Upper lobe of left lung (tissue), 6 donors: ENCODE data around the gene IL1RAP. TPM values are rescaled to one million over a fixed set of nuclear protein-coding genes. Genes with fewer than 3 reads are reported as not detected.

ENCODE experiments used
- ATAC-seq, 2 donors: fragments of 200-7000 bp; cut with Tn5 transposase; one replicate each; pipeline ENCODE4 v1.9.1; 2022; ENCODE audit warnings: mild to moderate bottlenecking in 2 of 2, moderate library complexity in 2 of 2; ENCODE audit not compliant: low FRiP score in 2 of 2
- DNase-seq, 2 donors: peaks; one replicate each; pipeline ENCODE4 v3.0.0-alpha.2; 2019 to 2020
- H3K27ac ChIP-seq, 4 donors: fragments of 200-600 bp; sonication (generic); one replicate each; pipeline ENCODE4 v1.5.1; 2016 to 2019
- H3K27me3 ChIP-seq, 4 donors: fragments of 200-600 bp; sonication (generic); one replicate each; pipeline ENCODE4 v1.5.1; 2017 to 2019
- H3K36me3 ChIP-seq, 4 donors: fragments of 200-600 bp; sonication (generic); one replicate each; pipeline ENCODE4 v1.5.1; 2016 to 2019
- H3K4me1 ChIP-seq, 4 donors: fragments of 200-600 bp; sonication (generic); one replicate each; pipeline ENCODE4 v1.5.1; 2018 to 2019
- H3K4me3 ChIP-seq, 4 donors: fragments of 200-600 bp; sonication (generic); one replicate each; pipeline ENCODE4 v1.5.1; 2017 to 2019; ENCODE audit warnings: mild to moderate bottlenecking in 2 of 4, moderate library complexity in 1 of 4
- H3K9me3 ChIP-seq, 4 donors: fragments of 200-600 bp; sonication (generic); one replicate each; pipeline ENCODE4 v1.5.1; 2018 to 2019
- EP300 ChIP-seq, 4 donors: sonication (generic); formaldehyde crosslinking; IDR thresholded peaks; one replicate each; pipeline ENCODE4 v1.5.1; 2017; ENCODE audit warnings: antibody characterized with exemption in 4 of 4, control low read depth in 2 of 4
- POLR2A ChIP-seq, 4 donors: fragments of 450-650 bp; IDR thresholded peaks; one replicate each; pipeline ENCODE4 v1.5.1; 2016 to 2017; ENCODE audit warnings: antibody characterized with exemption in 4 of 4, mild to moderate bottlenecking in 2 of 4
- POLR2AphosphoS5 ChIP-seq, 2 donors: sonication (generic); formaldehyde crosslinking; IDR thresholded peaks; one replicate each; pipeline ENCODE4 v1.5.1; 2017; ENCODE audit warnings: antibody characterized with exemption in 2 of 2
- WGBS, 2 donors: methylation state at CpG; one replicate each; pipeline ENCODE4 v1.1.5; 2017 to 2018; 5-methylcytosine and 5-hydroxymethylcytosine counted together
- total RNA-seq, 6 donors: library from RNA; depleted of rRNA in 4 of 6; stranded (reverse); fragments of >200 nt in 4 of 6; gene quantifications; one replicate each; pipeline versions ENCODE4 v1.1.0 to v1.2.1, GENCODE V29; 2016 to 2021
- TF ChIP-seq, protein P1 (sequence below), 6 experiments: fragments of 450-650 bp in 4 of 6; fragments of 200-600 bp in 2 of 6; sonication (generic) in 2 of 6; IDR thresholded peaks; one replicate each; pipeline ENCODE4 v1.5.1; 2016 to 2019; ENCODE audit warnings: antibody characterized with exemption in 6 of 6
- donor health status: DM: no; HTN: no; CAD: no; lungs with moderate emphysema.
- donor health status: DM: no; HTN: yes; CAD: no; lungs with severe emphysema.

The IL1RAP gene
- total RNA-seq, 6 donors from 2014 or later = 6.3 to 29.8 (median 22.7) TPM

DNA sequence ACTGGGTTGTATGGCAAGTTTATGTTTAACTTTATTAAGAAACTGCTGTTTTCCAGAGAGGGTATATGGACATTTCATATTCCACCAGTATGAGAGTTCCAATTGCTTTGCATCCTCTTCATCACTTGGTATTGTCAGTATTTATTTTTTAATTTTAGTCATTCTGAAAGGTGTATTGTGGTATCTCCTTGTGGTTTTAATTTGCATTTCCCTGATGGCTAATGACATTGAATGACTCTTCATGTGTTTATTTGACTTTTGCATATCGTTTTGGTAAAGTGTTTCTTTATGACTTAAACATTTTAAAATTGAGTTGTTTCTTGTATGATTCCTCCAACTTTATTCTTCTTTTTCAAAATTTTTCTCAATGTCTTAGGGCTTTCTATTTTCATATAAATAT lies 44.4 kb downstream of the IL1RAP start:
- DNase-seq = no peak
- H3K27ac ChIP-seq = no peak overlapping the region
- WGBS, 2 donors = 86 to 93% methylated on average over 1 of the region's 1 CpG

DNA sequence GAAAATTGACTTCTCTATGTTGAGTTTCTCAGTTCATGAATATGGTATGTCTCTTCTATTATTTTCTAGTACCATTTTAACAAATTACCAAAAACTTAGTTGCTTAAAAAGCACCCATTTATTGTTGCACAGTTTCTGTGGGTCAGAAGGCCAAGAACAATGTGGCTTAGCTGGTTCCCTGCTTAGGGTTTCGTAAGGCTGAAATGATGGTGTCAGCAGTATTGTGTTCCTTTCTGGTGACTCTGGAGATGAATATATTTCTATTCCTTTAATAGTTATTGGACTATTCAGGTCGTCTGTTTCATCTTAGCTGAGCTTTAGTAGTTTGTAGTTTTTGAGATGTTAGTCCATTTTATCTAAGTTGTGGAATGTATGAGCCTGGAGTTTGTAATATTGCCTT lies 44.9 kb downstream of the IL1RAP start:
- WGBS, 2 donors = 75% methylated on average over 2 of the region's 2 CpGs
- Histone ChIP-seq H3K36me3 (no peaks in the 10 kb centered on the region), H3K4me1 (no peaks in the 10 kb centered on the region), H3K9me3 (no peaks in the 10 kb centered on the region), H3K27ac (no peak overlapping the region), H3K4me3 (no peak overlapping the region), H3K27me3 (no peaks in the 10 kb centered on the region)
- DNase-seq (no peak), ATAC-seq (peak in 1 of 2 donors; percentile 60)
- TF ChIP-seq POLR2A (IDR thresholded peaks at IDR 0.05) (no peak), EP300 (IDR thresholded peaks at IDR 0.05) (no peak), POLR2AphosphoS5 (IDR thresholded peaks at IDR 0.05) (no peak)
- TF ChIP-seq, protein P1, sequence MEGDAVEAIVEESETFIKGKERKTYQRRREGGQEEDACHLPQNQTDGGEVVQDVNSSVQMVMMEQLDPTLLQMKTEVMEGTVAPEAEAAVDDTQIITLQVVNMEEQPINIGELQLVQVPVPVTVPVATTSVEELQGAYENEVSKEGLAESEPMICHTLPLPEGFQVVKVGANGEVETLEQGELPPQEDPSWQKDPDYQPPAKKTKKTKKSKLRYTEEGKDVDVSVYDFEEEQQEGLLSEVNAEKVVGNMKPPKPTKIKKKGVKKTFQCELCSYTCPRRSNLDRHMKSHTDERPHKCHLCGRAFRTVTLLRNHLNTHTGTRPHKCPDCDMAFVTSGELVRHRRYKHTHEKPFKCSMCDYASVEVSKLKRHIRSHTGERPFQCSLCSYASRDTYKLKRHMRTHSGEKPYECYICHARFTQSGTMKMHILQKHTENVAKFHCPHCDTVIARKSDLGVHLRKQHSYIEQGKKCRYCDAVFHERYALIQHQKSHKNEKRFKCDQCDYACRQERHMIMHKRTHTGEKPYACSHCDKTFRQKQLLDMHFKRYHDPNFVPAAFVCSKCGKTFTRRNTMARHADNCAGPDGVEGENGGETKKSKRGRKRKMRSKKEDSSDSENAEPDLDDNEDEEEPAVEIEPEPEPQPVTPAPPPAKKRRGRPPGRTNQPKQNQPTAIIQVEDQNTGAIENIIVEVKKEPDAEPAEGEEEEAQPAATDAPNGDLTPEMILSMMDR (IDR thresholded peaks at IDR 0.05) = no peak

More for the DNA sequence above, 44.4 kb downstream of the IL1RAP start:
- no peaks in the 10 kb centered on the region for H3K27me3 ChIP-seq
- no peaks in the 10 kb centered on the region for H3K9me3 ChIP-seq
- TF ChIP-seq, protein P1 (IDR thresholded peaks at IDR 0.05) = no peak
- TF ChIP-seq POLR2AphosphoS5 (IDR thresholded peaks at IDR 0.05) (no peak), EP300 (IDR thresholded peaks at IDR 0.05) (no peak), POLR2A (IDR thresholded peaks at IDR 0.05) (no peak)
- no peak for ATAC-seq
- H3K36me3 ChIP-seq = no peaks in the 10 kb centered on the region
- H3K4me1 ChIP-seq = no peaks in the 10 kb centered on the region
- no peak overlapping the region for H3K4me3 ChIP-seq

DNA sequence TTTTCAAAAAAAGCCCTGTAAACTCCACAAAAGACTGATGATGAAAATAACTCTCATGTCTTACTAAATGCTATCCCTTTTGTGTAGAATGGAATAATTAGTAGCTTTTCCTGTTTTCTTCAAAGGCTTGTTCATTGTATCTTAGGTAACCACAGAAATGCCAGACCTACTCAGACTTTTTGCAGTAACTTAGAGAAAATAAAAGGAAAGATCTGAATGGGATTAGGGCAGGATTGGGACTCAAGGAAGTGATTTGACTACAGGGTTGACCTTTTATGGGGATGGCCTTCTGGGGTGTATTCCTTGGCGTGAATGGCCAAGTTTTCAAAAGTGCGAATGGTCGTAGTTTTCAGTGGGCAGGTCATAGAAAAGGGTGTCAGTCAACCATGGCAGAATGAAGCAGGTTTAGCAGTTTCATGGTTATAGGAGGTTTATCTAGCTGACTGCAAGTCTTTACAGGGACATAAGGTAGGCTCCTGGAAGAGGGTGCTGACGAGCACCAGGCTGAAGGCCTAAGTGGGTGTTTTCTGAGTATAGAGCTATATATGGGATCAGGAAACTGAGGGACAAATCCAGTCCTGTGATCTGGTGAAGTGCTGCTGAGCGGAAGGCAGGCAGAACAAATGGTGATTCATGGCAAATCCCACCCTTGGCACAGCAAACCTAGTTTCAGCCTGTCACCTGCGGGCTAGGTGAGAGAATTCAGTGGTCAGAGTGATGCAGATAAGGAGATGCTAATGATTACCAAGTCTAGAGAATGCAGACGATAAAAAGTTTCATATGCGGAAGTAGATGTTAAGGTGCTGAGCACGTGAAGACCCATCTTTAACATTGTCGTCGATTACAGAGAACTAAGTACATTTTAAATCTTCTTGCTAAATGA lies 46.4 kb downstream of the IL1RAP start:
- H3K27ac ChIP-seq = no peak overlapping the region
- H3K27me3 ChIP-seq = no peaks in the 10 kb centered on the region
- no peaks in the 10 kb centered on the region for H3K9me3 ChIP-seq
- 91 to 95% methylated on average over 11 of the region's 11 CpGs for WGBS, 2 donors
- no peaks in the 10 kb centered on the region for H3K36me3 ChIP-seq
- DNase-seq (no peak), ATAC-seq (no peak)
- peaks cover 0 to 2% (median 0%) of the 10 kb centered on the region in 4 donors for H3K4me1 ChIP-seq
- TF ChIP-seq, protein P1 (IDR thresholded peaks at IDR 0.05) = no peak
- TF ChIP-seq POLR2AphosphoS5 (IDR thresholded peaks at IDR 0.05) = no peak
- TF ChIP-seq POLR2A (IDR thresholded peaks at IDR 0.05) = no peak
- no peak for TF ChIP-seq EP300 (IDR thresholded peaks at IDR 0.05)
- H3K4me3 ChIP-seq = no peak overlapping the region

DNA sequence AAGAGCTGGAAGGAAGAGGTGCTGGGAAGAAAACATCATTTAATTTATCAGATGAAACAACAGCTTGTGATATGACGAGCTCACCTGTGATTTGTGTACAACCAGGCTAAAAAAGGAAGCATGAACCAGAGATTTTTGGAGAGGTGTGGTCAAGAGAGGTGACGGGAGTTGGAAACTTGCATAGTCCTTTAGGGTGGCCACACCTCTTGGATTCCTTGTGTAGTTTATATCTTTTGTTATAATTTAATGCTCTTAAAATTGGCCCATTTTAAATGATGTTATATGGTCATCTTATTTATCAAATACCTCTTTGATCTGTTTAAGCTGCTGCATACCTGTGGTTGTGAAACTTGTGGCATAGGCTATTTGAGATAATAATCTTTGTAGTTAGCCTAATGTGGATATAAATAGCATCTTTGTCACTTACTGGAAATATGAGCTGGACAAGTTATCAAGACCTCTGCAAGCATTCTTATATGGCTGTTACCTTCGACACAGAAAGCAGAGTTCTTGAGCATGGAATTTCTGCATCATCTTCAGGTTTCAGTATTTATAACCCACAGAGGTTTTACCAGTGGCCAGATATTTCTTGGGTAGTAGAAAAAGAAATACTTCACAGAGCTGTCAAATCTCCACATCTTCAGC lies 49.1 kb downstream of the IL1RAP start:
- Histone ChIP-seq H3K4me3 (no peak overlapping the region), H3K27me3 (no peaks in the 10 kb centered on the region), H3K9me3 (no peaks in the 10 kb centered on the region), H3K4me1 (peaks cover 0 to 21% (median 18%) of the 10 kb centered on the region in 4 donors), H3K27ac (no peak overlapping the region), H3K36me3 (no peaks in the 10 kb centered on the region)
- TF ChIP-seq, protein P1 (IDR thresholded peaks at IDR 0.05) = no peak
- TF ChIP-seq POLR2AphosphoS5 (IDR thresholded peaks at IDR 0.05) (no peak), EP300 (IDR thresholded peaks at IDR 0.05) (no peak), POLR2A (IDR thresholded peaks at IDR 0.05) (no peak)
- WGBS, 2 donors = 80 to 91% methylated on average over 3 of the region's 3 CpGs
- DNase-seq (no peak), ATAC-seq (no peak)
